Activated naive CD8-positive, alpha-beta T cell treated with anti-CD3 and anti-CD28 coated beads, Interleukin-2, amount 50 U/mL, for 24 hours (primary cell): Measurements from ENCODE around the gene MAD1L1.

Source experiments
- ATAC-seq: fragments of 150-1000 bp; cut with Tn5 transposase; one replicate; pipeline ENCODE4 v1.10.0; 2021
- DNase-seq: peaks from one replicate; pipeline ENCODE4 v3.0.0; 2021
- H3K27ac Mint-ChIP-seq: one replicate; pipeline ENCODE4 v1.8.0; 2021; ENCODE audit warnings: mild to moderate bottlenecking, mixed read lengths
- H3K27me3 Mint-ChIP-seq: one replicate; pipeline ENCODE4 v1.8.0; 2021; ENCODE audit warnings: mixed read lengths
- H3K36me3 Mint-ChIP-seq: one replicate; pipeline ENCODE4 v1.8.0; 2021; ENCODE audit warnings: low read depth, mixed read lengths
- H3K4me1 Mint-ChIP-seq: one replicate; pipeline ENCODE4 v1.8.0; 2021; ENCODE audit warnings: mixed read lengths
- H3K4me3 Mint-ChIP-seq: one replicate; pipeline ENCODE4 v1.8.0; 2021; ENCODE audit warnings: mild to moderate bottlenecking, moderate library complexity, mixed read lengths
- H3K9me3 Mint-ChIP-seq: one replicate; pipeline ENCODE4 v1.8.0; 2021; ENCODE audit warnings: mixed read lengths

Gene MAD1L1

DNA sequence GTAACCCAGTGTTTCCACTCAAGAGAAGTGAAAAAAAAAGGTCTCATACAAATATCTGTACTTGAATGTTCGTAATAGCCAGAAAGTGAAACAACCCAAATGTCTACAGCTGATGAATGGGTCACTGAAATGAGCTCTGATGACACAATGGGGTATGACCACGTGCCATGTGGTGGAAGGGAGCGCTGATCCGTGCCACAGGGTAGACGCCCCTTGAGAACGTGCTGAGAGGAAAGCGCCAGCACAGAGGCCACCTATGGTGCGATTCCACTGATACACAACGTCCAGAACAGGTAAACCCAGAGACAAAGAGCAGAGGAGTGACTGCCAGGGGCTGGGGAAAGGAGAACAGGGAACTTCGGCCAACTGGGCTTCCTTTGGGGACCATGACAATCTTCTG, 50.3 kb downstream of the MAD1L1 start:
- Mint-ChIP-seq H3K27me3 (no peaks in the 10 kb centered on the region), H3K27ac (no peak overlapping the region), H3K36me3 (peaks cover 21% of the 10 kb centered on the region), H3K9me3 (no peaks in the 10 kb centered on the region), H3K4me3 (no peak overlapping the region), H3K4me1 (no peaks in the 10 kb centered on the region)
- ATAC-seq = no peak
- no peak for DNase-seq

GRCh38 chr7:2181077-2181854, 51.5 kb downstream of the MAD1L1 start:
- Mint-ChIP-seq H3K4me1 (no peaks in the 10 kb centered on the region), H3K9me3 (no peaks in the 10 kb centered on the region), H3K27me3 (no peaks in the 10 kb centered on the region), H3K36me3 (peaks cover 21% of the 10 kb centered on the region), H3K4me3 (no peak overlapping the region), H3K27ac (no peak overlapping the region)
- DNase-seq (no peak), ATAC-seq (no peak)

DNA sequence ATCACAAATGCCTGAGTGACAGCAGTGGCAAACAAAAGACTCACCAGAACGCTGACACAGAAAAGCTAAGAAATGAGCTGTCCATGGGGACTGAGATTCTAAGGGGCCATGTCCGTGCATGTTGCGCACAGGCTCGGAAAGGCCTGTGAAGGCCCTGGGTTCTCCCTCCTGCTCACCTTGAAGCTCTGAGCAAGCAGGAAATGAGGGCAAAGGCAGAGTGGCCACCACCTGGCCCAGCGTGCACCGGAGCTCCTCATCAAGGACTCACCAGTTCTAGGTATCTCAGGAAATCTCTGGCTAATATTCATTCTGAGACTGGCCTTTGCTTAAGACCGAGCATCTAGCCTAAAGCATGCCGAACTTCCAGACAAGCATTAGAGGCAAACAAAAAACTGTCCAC, 52.7 kb downstream of the MAD1L1 start:
- Mint-ChIP-seq H3K9me3 (no peaks in the 10 kb centered on the region), H3K27ac (no peak overlapping the region), H3K4me3 (no peak overlapping the region), H3K27me3 (no peaks in the 10 kb centered on the region), H3K4me1 (no peaks in the 10 kb centered on the region), H3K36me3 (peaks cover 16% of the 10 kb centered on the region)
- no peak for DNase-seq
- no peak for ATAC-seq

DNA sequence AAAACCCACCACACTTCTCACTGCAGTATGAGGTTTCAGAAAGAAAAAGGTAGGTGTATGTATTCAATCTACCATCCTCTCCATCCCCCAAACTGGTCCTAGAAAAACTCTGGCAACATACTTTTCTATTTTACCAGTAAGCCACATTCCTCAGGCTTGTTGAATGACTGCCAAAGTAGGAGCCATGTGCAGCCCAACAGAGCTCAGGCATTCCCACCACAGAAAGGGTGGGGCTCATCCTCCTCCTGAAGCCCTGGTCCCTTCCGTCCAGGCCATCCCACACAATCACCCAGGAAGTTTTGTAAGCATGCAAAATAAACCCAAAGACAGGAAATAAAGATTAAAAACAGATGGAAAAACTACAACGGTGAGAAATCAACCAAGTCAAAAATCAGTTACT, 57.2 kb downstream of the MAD1L1 start:
- Mint-ChIP-seq H3K27ac (no peak overlapping the region), H3K9me3 (no peaks in the 10 kb centered on the region), H3K4me3 (no peak overlapping the region), H3K36me3 (peaks cover 6% of the 10 kb centered on the region), H3K27me3 (no peaks in the 10 kb centered on the region), H3K4me1 (no peaks in the 10 kb centered on the region)
- DNase-seq (no peak), ATAC-seq (no peak)

- ATAC-seq (no peak), DNase-seq (no peak)
- Mint-ChIP-seq H3K36me3 (peaks cover 2% of the 10 kb centered on the region), H3K27me3 (no peaks in the 10 kb centered on the region), H3K27ac (no peak overlapping the region), H3K4me3 (no peak overlapping the region), H3K4me1 (no peaks in the 10 kb centered on the region), H3K9me3 (no peaks in the 10 kb centered on the region)
Measured at GRCh38 chr7:2175091-2175490, 57.7 kb downstream of the MAD1L1 start.

DNA sequence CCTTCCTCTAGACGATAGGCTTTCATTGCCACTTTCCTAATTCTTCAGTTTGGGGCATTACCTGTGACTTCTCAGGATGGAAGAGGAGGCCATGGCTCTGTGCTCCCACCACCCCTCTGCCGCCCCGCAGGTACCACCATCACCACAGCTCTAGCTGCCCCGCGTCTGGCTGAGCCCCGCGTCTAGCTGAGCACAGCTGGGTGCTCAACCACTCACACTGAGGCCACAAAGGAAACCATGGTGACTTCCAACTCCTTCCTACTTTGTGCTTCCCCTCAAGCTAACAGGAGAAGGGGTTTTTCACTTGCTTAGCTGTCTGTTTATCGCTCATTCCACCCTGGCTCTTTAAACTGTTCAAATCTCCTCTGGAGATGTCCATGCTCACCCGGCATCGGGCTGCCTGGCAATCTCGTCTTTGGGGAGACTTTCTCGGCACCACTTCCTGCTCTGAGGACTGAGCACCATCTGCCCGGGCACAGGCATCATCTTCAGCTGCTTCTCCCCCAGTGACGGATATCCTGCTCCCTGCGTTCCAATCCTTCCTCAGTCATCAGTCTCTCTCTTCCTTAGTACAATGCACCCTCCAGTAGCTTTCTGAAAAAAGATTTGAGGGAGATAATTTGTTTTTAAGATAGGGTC, 59.4 kb downstream of the MAD1L1 start:
- Mint-ChIP-seq H3K36me3 (peaks cover 2% of the 10 kb centered on the region), H3K4me3 (no peak overlapping the region)

GRCh38 chr7:2172311-2173188, 60.2 kb downstream of the MAD1L1 start:
- no peak for ATAC-seq
- H3K4me3 Mint-ChIP-seq = no peak overlapping the region
- H3K4me1 Mint-ChIP-seq = no peaks in the 10 kb centered on the region
- no peak overlapping the region for H3K27ac Mint-ChIP-seq
- no peaks in the 10 kb centered on the region for H3K27me3 Mint-ChIP-seq
- H3K36me3 Mint-ChIP-seq = peaks cover 2% of the 10 kb centered on the region
- no peaks in the 10 kb centered on the region for H3K9me3 Mint-ChIP-seq
- no peak for DNase-seq

More for the DNA sequence above, 59.4 kb downstream of the MAD1L1 start:
- ATAC-seq = no peak
- no peaks in the 10 kb centered on the region for H3K4me1 Mint-ChIP-seq
- H3K27me3 Mint-ChIP-seq = no peaks in the 10 kb centered on the region
- no peak overlapping the region for H3K27ac Mint-ChIP-seq
- no peak for DNase-seq
- no peaks in the 10 kb centered on the region for H3K9me3 Mint-ChIP-seq

- ATAC-seq (no peak), DNase-seq (no peak)
- Mint-ChIP-seq H3K9me3 (no peaks in the 10 kb centered on the region), H3K4me3 (no peak overlapping the region), H3K27ac (no peak overlapping the region), H3K36me3 (peaks cover 2% of the 10 kb centered on the region), H3K4me1 (no peaks in the 10 kb centered on the region), H3K27me3 (no peaks in the 10 kb centered on the region)
Measured at GRCh38 chr7:2171855-2172254, 60.9 kb downstream of the MAD1L1 start.

DNA sequence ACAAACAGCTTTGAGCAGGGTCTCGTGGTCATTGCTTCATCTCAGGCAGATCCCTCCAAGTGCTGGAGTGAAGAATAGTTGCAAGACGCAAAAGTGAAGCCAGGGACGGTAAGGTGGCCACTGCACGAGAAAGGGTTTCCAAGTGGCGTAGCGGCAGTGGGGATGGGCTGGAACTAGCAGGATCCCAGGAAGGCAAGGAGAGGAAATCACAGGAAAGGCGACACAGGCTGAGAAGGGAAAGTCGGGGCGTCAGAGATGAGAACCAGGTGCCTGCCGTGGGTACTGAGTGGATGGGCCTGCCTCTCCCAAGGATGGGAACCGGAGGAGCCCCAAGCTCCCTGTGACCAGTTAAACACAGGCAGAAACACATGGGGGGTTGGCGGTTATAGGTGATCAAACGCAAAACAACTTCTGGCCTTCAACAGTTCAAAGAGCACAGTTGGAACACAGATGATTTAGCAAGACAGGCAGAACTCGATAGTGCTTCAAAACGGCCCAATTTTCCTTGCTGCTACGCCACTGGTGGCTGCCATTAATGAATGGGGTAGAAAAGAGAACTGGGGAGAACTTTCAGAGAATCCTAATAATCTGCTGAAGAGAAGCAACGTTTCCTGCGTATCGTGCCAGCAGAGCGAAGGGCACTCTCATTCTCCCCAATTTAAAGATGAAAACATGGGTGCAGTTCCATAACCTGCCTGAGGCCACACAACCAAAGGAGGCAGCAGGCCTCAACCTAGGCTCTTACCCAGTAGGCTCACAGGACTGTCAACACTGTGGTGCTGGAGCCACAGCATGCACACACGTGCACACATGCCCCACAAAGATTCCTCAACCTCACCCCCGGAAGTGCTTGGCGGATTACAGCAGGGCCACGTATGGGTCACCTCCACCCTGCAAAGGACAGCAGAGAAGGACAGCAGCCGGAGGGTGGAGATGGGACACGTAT, 61.9 kb downstream of the MAD1L1 start:
- H3K9me3 Mint-ChIP-seq = no peaks in the 10 kb centered on the region
- no peak for DNase-seq
- H3K4me1 Mint-ChIP-seq = no peaks in the 10 kb centered on the region
- H3K27ac Mint-ChIP-seq = no peak overlapping the region
- no peak overlapping the region for H3K4me3 Mint-ChIP-seq
- peaks cover 2% of the 10 kb centered on the region for H3K36me3 Mint-ChIP-seq
- ATAC-seq = no peak
- no peaks in the 10 kb centered on the region for H3K27me3 Mint-ChIP-seq

DNA sequence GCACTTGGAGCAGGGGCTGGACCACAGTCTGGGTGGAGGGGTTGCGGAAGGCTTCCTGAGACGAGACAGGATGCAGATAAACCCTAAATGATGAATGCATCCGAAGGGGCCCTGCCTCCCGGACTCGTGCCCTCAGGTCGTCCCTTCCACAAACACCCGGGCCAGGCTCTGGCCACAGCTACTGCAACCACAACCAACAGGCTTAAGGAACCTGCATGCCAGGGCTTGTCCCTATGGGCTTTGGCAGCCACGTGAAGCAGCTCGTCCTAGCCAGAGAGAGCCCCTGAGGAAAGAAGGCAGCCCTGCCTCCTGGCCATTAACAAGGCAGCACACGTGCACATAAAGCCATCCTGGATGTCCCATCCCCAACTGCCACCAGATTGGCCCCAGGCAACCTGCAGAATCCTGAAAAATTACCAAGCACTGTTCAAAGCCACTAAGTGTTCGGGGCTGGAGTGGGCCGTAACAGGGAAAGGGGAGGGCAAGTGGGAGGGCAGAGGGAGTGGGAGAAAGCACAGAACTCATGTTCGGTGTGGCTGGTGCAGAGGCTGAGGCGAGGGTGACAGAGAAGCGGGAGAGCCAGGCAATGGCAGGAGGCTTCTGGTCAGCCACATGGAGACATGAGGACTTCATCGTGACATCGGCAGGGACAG, 62.7 kb downstream of the MAD1L1 start:
- Mint-ChIP-seq H3K9me3 (no peaks in the 10 kb centered on the region), H3K4me1 (no peaks in the 10 kb centered on the region), H3K36me3 (peaks cover 2% of the 10 kb centered on the region), H3K4me3 (no peak overlapping the region), H3K27me3 (no peaks in the 10 kb centered on the region), H3K27ac (no peak overlapping the region)
- ATAC-seq = no peak
- no peak for DNase-seq

GRCh38 chr7:2168615-2169311, 64.0 kb downstream of the MAD1L1 start:
- Mint-ChIP-seq H3K4me3 (no peak overlapping the region), H3K27me3 (no peaks in the 10 kb centered on the region), H3K36me3 (no peaks in the 10 kb centered on the region), H3K27ac (no peak overlapping the region), H3K9me3 (no peaks in the 10 kb centered on the region), H3K4me1 (no peaks in the 10 kb centered on the region)
- DNase-seq (no peak), ATAC-seq (no peak)

GRCh38 chr7:2166625-2167280, 66.0 kb downstream of the MAD1L1 start:
- Mint-ChIP-seq H3K4me3 (no peak overlapping the region), H3K27me3 (no peaks in the 10 kb centered on the region), H3K27ac (no peak overlapping the region), H3K36me3 (peaks cover 2% of the 10 kb centered on the region), H3K9me3 (no peaks in the 10 kb centered on the region), H3K4me1 (no peaks in the 10 kb centered on the region)
- DNase-seq (no peak), ATAC-seq (no peak)
